HG02981 (cell line): Measurements from ENCODE around the gene FBXO46.
"Not testable (repeated sequence)": the region's sequence is repeated elsewhere in the genome, so short reads cannot be mapped to it uniquely, and the experiment has no call there.

ENCODE experiments used
- ATAC-seq: cut with Tn5 transposase; IDR thresholded peaks from one replicate; pipeline ENCODE4 v1.9.1; 2021; ENCODE audit warnings: mild to moderate bottlenecking, moderate library complexity; ENCODE audit not compliant: unreplicated experiment

FBXO46 gene

DNA sequence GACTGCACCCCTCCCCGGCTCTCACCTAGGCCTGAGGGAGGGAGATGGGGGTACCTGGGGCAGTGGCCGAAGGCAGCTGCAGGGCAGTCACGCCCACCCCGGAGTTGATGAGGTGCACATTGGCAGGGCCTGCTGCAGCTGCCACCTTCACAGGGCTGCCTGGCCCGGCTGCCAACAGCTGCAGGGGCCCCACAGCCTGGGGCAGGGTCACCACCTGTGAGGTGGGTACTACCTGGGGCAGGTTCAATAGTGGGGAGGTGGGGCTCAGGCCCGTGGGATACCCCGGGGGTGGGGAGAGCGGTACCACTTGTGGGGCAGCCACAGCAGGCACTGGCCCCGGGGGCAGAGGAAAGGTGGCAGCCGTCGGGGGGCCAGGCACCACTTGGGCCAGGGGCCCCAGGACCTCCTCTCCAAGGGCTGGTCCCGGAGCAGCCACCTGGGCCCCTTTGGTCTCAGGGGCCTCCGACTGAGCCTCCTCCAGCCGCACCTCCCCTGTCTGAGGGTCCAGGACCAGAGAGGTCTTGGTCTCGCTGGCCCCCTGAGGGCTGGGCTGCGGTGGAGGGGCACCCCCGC is 35.7 kb upstream of the FBXO46 start:
- no peak for ATAC-seq

DNA sequence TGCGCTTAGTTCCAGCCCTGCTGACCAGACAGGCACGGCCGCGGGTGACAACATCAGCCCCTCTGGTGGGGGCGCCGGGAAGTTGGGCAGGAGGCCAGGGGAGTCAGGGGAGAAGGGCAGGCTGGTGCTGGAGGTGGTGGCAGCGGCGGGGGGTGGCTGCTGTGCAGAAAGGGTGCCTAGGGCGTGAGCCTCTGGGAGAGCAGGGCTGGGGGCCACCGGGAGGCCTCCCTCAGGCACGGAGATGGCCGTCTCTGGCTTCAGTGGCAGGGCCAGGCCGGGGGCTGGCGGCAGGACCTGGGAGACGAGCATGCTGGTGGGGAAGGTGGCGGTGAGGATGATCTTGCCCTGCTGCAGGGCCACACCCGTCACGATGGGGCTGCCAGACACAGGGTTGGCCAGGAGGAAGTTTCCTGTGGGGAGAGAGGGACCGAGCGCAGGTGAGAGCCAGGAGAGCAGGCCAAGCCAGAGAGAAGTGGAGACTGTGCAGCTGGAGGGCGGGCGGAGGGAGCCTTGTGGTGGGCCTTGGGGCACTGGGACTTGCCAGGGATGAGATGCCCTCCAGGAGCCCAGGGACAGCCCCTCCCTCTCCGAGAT is 35.1 kb upstream of the FBXO46 start:
- ATAC-seq: no peak

DNA sequence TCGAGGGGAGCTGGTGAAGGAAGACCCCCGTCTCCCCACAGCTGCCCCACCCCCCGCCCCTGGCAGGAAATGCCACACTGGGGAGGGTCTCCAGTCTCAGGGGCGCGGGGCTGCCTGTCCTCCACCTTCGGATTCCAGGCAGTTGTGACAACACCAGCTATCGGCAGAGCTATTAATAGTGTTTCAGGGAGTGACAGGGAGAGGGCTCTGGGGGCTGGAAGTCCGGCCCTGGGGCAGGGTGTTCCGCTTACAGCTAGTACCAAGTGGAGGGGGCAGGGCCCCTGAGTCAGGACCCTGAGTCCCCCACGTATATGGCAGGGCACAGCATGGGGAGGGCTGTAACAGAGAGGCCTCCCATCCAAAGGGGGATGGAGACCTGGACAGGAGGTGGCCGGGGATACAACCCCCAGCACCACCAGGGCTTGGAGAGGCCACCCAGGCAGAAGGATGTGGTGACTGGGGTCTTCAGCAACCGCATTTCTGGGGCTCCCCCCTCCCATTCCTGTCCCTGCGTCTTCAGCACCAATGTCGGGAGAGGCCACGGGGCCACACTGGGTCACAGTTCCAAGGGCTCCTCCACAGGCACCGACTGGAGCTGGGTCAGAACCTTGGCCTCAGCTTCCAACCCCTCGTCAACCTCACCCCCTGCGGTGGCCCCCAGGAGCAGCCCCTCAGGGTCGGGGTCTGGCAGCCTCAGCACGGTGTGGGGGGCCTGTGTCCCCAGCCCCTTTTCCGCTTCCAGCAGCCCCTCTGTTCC is 34.4 kb upstream of the FBXO46 start:
- no peak for ATAC-seq

DNA sequence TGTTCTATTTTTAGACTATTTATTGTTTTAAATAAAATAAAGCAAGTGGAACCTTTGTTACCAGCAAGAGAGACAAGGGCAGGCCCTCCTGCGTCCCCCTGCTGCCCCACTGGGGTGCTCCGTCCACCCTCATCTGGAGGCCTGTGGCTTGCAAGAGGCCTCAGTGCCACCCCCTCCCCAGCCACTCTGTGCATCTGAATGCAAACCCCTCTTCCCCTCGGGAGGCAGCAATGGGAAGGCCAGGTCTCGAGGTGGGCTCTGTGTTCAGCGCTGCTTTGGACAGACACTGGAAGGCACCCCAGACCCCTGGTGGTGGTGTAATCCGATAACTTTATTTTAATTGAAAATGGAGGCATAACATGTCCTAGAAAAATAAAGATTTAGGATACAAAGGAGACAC is 33.8 kb upstream of the FBXO46 start:
- no peak for ATAC-seq

GRCh38 chr19:45763691-45764294 is 33.1 kb upstream of the FBXO46 start:
- no peak for ATAC-seq

GRCh38 chr19:45762870-45763631 is 32.4 kb upstream of the FBXO46 start:
- no peak for ATAC-seq

DNA sequence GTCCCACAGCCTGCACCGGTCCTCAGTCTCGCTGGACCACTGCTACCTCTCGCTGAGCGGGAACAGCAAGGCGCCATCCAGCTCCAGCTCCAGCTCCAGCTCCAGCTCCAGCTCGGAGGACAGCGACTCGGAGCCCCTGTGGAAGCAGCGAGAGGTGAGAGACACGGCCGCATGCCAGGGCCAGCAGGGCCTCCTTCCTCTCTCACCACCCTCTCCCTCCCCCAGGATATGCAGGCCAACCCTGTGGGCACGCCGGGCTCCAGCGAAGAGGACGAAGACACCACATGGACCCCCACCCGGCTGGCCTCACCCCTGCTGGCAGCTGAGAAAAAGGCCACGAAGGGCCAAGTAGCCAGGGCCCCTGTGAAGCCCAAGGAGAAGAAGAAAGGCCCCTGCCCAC is 31.0 kb upstream of the FBXO46 start:
- ATAC-seq: no peak

DNA sequence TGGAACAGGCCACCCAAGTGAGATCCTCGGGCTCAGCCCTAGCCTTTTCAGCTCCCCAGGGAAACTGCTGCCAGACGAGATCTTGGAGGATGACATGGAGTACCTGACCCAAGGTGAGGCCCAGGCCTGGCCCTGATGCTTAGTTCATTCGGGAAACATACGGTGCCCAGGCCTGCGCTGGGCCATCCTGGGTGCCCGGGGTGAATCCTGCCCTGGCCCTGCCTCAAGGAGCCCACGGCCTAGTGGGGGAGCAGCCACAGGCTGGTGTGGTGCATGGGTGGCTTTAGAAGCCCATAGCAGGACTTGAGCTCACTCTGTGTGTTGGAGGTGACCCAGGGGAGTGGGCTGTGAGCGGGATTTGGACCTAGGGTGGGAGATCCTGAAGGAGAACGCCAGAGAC is 28.2 kb upstream of the FBXO46 start:
- ATAC-seq: no peak

DNA sequence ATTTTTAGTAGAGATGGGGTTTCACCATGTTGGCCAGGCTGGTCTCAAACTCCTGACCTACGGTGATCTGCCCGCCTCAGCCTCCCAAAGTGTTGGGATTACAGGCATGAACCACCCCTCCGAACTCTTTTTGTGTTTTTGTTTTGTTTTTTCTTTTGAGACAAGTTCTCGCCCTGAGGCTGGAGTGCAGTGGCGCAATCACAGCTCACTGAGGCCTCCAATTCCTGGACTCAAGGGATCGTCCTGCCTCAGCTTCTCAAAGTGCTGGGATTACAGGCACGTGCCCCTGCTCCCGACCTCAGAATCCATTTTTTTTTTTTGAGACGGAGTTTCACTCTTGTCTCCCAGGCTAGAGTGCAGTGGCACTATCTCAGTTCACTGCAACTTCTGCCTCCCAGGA is 27.0 kb upstream of the FBXO46 start:
- ATAC-seq: no peak

- ATAC-seq: no peak
These were observed 23.6 kb upstream of the FBXO46 start for GRCh38 chr19:45754323-45754722.

DNA sequence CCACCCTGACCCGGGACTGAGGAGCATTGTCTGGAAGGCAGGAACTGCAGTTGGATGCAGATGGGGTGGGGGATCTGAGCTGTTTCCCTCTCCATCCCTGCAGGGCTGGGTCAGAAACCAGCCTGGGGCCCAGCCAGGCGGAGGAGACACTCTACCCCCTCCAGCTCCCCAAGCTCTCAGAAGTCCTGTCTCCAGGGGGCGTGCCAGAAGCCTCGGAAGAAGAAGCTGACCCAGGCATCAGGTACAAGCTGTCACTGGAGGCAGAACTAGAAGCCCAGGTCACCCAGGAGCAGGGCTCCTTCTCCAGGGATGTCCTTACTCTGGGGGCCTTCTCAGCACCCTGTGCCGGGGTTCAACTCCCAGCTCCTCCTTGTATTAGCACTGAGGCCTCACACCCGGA is 22.9 kb upstream of the FBXO46 start:
- no peak for ATAC-seq

GRCh38 chr19:45752639-45753038 is 21.9 kb upstream of the FBXO46 start:
- no peak for ATAC-seq

DNA sequence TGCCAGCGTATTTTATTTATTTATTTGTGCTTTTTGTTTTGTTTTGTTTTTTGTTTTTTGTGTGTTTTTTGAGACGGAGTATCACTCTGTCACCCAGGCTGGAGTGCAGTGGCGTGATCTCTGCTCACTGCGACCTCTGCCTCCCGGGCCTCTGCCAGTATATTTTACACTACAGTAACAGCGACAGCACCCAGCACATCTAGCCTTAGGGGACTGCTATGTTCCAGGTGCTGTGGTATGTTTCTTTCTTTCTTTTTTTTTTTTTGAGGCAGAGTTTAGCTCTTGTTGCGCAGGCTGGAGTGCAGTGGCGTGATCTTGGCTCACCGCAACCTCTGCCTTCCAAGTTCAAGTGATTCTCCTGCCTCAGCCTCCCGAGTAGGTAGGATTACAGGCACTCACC is 20.8 kb upstream of the FBXO46 start:
- ATAC-seq: not testable (repeated sequence)

GRCh38 chr19:45747513-45747912 is 16.8 kb upstream of the FBXO46 start:
- ATAC-seq: no peak

DNA sequence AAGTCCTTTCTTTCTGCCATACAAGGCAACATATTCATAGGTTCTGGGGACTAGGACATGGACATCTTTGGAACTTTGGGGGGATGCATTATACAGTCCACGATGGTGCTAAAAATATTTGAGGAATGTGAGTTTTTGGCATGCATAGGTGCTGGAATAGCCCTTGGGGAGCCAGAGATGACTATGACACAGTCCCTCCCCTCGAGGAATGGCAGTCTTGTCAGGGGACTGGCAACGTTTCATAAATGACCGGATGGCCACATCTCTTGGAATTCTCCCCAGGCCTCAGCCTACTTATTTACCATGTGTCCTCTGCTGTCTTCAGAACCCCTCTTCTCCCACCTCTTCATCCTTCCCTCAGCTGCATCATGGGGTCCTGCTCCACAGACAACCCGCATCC is 16.2 kb upstream of the FBXO46 start:
- ATAC-seq: no peak

DNA sequence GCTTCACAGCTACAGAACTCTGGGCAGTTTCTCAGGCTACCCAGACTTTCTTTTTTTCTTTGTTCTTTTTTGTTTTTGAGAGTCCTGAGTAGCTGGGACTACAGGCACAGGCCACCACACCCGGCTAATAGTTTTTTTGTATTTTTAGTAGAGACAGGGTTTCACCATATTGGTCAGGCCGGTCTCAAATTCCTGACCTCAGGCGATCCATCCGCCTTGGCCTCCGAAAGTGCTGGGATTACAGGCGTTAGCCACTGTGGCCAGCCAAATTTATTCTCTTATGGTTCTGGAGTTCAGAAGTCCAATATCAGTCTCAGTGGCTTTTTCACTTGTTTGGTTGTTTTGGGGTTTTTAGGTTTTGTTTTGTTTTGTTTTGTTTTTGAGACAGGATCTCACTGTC is 14.9 kb upstream of the FBXO46 start:
- ATAC-seq: no peak

DNA sequence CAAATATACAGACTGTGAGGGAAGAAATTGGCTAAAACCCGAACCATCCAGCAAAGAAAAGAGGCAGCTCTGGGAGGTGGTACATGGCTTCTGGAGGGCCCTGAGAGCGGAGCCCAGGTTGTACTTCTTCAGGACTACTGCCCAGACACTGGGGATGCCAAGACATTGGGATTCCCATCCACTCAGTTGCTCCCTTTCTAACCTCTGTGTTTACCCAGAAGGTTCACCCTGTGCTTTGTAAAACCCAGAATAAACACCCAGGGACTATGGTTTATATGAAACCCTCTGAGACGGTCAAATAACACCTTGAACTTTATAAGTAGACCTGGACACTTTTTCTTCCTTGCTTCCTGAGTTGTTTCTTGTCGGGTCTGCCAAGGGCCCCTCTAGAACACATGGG is 12.3 kb upstream of the FBXO46 start:
- no peak for ATAC-seq

GRCh38 chr19:45739498-45740439 is 9.1 kb upstream of the FBXO46 start:
- ATAC-seq: no peak

DNA sequence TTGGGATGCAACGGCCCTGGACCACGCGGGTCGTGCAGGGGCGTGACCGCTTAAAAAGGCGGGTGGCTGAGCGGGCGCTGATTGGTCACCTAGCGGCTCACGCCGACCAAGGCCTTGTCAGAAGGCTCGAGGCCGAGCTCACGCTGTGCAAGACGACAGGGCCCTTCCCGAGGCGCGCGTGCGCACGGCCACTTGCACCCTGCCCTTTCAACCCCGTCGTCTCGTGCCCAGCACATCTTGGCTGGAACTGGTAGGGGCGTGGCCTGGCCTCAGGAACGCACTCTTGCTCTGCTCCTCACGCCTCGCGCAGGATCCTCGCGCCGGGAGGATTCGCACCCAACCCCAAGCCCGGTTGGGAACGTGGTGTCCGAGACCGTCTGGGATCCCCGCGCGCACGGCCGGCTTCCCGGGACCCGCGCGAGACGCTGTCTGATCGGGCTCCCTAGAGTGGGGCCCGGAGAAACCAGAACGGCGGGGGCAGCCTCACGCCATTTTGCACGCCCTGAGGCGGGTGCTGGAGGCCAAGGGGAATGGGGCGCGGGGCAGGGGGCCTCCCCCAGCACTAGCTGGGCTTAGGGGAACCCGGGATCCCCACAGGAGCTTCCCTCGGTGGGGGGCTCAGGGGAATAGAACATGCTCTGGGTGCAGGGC is 2.6 kb upstream of the FBXO46 start, which contains the start of gene MEIOSIN:
TSS of gene MEIOSIN (plus strand) at position 280 of the 651 bp plus-strand sequence. CDS start 1,938 bp downstream, outside the sequence.
- no peak for ATAC-seq
